Fibroblast of gingiva (primary cell): ENCODE data around the gene ANGPTL2.
"Not testable (repeated sequence)": the region's sequence is repeated elsewhere in the genome, so short reads cannot be mapped to it uniquely, and the experiment has no call there.

Source experiments
- DNase-seq: peaks from one replicate; pipeline ENCODE4 v3.0.0-alpha.2; 2011; ENCODE audit warnings: low read depth

The ANGPTL2 gene

GRCh38 chr9:127154390-127155191 is 32.2 kb upstream of the ANGPTL2 start:
- DNase-seq, result peak; percentile 85

- DNase-seq, result no peak
Observed at GRCh38 chr9:127154003-127154389, 31.6 kb upstream of the ANGPTL2 start.

- no peak for DNase-seq
Observed at GRCh38 chr9:127153501-127153900, 31.1 kb upstream of the ANGPTL2 start.

GRCh38 chr9:127149463-127150390 is 27.3 kb upstream of the ANGPTL2 start:
- no peak for DNase-seq

- DNase-seq, result no peak
Observed at GRCh38 chr9:127149010-127149409, 26.6 kb upstream of the ANGPTL2 start.

GRCh38 chr9:127148014-127148413 is 25.6 kb upstream of the ANGPTL2 start:
- no peak for DNase-seq

GRCh38 chr9:127147251-127147650 is 24.8 kb upstream of the ANGPTL2 start:
- no peak for DNase-seq

- DNase-seq, result not testable (repeated sequence)
Observed at GRCh38 chr9:127146841-127147240, 24.4 kb upstream of the ANGPTL2 start.

GRCh38 chr9:127144670-127145445 is 22.4 kb upstream of the ANGPTL2 start:
- DNase-seq, result no peak

GRCh38 chr9:127143920-127144465 is 21.6 kb upstream of the ANGPTL2 start:
- no peak for DNase-seq

- DNase-seq, result peak; percentile 47
Observed at GRCh38 chr9:127142931-127143464, 20.6 kb upstream of the ANGPTL2 start.

- no peak for DNase-seq
Observed at GRCh38 chr9:127142291-127142690, 19.9 kb upstream of the ANGPTL2 start.

- DNase-seq, result peak; percentile 25
Observed at GRCh38 chr9:127140842-127141675, 18.6 kb upstream of the ANGPTL2 start.

GRCh38 chr9:127140181-127140580 is 17.7 kb upstream of the ANGPTL2 start:
- no peak for DNase-seq

GRCh38 chr9:127139775-127140174 is 17.3 kb upstream of the ANGPTL2 start:
- no peak for DNase-seq

GRCh38 chr9:127139071-127139731 is 16.8 kb upstream of the ANGPTL2 start:
- DNase-seq, result no peak

- DNase-seq, result no peak
Observed at GRCh38 chr9:127138444-127138843, 16.0 kb upstream of the ANGPTL2 start.

- DNase-seq, result no peak
Observed at GRCh38 chr9:127137640-127138360, 15.4 kb upstream of the ANGPTL2 start.

GRCh38 chr9:127136880-127137639 is 14.6 kb upstream of the ANGPTL2 start:
- no peak for DNase-seq
